ENCODE results near the gene PLAA. TPM values are rescaled to one million over a fixed set of nuclear protein-coding genes. Genes with fewer than 3 reads are reported as not detected.
"Not testable (repeated sequence)": the region's sequence is repeated elsewhere in the genome, so short reads cannot be mapped to it uniquely, and the experiment has no call there.

The PLAA gene
- total RNA-seq, 1 experiment from 2014 or later, result 22.3 TPM

GRCh38 chr9:26937816-26938371 is 9.1 kb downstream of the PLAA start:
- DNase-seq (ENCODE audit: extremely low read depth, low read depth), result no peak

- DNase-seq (ENCODE audit: extremely low read depth, low read depth), result no peak
Observed at GRCh38 chr9:26935847-26936246, 11.2 kb downstream of the PLAA start.

- DNase-seq (ENCODE audit: extremely low read depth, low read depth), result no peak
Observed at GRCh38 chr9:26928902-26929495, 18.0 kb downstream of the PLAA start.

- DNase-seq (ENCODE audit: extremely low read depth, low read depth), result no peak
Observed at GRCh38 chr9:26925609-26926008, 21.4 kb downstream of the PLAA start.

- DNase-seq (ENCODE audit: extremely low read depth, low read depth), result no peak
Observed at GRCh38 chr9:26919698-26920097, 27.3 kb downstream of the PLAA start.

- DNase-seq (ENCODE audit: extremely low read depth, low read depth), result no peak
Observed at GRCh38 chr9:26913138-26913668, 33.8 kb downstream of the PLAA start.

GRCh38 chr9:26904671-26905070 is 42.4 kb downstream of the PLAA start:
- no peak for DNase-seq (ENCODE audit: extremely low read depth, low read depth)

- DNase-seq (ENCODE audit: extremely low read depth, low read depth), result no peak
Observed at GRCh38 chr9:26904070-26904469, 43.0 kb downstream of the PLAA start.

- no peak for DNase-seq (ENCODE audit: extremely low read depth, low read depth)
Observed at GRCh38 chr9:26893030-26893676, 53.9 kb downstream of the PLAA start.

- DNase-seq (ENCODE audit: extremely low read depth, low read depth), result peak; percentile 87
Observed at GRCh38 chr9:26892251-26893029, 54.6 kb downstream of the PLAA start, which contains the start of gene CAAP1. TSS of gene CAAP1 (minus strand) at chr9:26892802. CDS start at chr9:26892715, 87 bp downstream.

- DNase-seq (ENCODE audit: extremely low read depth, low read depth), result no peak
Observed at GRCh38 chr9:26891726-26892125, 55.3 kb downstream of the PLAA start.

GRCh38 chr9:26888271-26888670 is 58.8 kb downstream of the PLAA start:
- DNase-seq (ENCODE audit: extremely low read depth, low read depth), result no peak

GRCh38 chr9:26882154-26882553 is 64.9 kb downstream of the PLAA start:
- no peak for DNase-seq (ENCODE audit: extremely low read depth, low read depth)

GRCh38 chr9:26880262-26880661 is 66.8 kb downstream of the PLAA start:
- DNase-seq (ENCODE audit: extremely low read depth, low read depth), result no peak

GRCh38 chr9:26875155-26875554 is 71.9 kb downstream of the PLAA start:
- DNase-seq (ENCODE audit: extremely low read depth, low read depth), result not testable (repeated sequence)

GRCh38 chr9:26870292-26870691 is 76.8 kb downstream of the PLAA start:
- no peak for DNase-seq (ENCODE audit: extremely low read depth, low read depth)

- DNase-seq (ENCODE audit: extremely low read depth, low read depth), result peak; percentile 1
Observed at GRCh38 chr9:26863074-26863473, 84.0 kb downstream of the PLAA start.

GRCh38 chr9:26856413-26857032 is 90.5 kb downstream of the PLAA start:
- DNase-seq (ENCODE audit: extremely low read depth, low read depth), result peak; percentile 51
